ENCODE results near the gene SERPINB5.

SERPINB5 gene

GRCh38 chr18:63468575-63468974, 8.2 kb upstream of the SERPINB5 start:
- no peak for DNase-seq (ENCODE audit: low read depth in 3 of 3)

GRCh38 chr18:63470751-63471150, 6.0 kb upstream of the SERPINB5 start:
- no peak for DNase-seq (ENCODE audit: low read depth in 3 of 3)

DNA sequence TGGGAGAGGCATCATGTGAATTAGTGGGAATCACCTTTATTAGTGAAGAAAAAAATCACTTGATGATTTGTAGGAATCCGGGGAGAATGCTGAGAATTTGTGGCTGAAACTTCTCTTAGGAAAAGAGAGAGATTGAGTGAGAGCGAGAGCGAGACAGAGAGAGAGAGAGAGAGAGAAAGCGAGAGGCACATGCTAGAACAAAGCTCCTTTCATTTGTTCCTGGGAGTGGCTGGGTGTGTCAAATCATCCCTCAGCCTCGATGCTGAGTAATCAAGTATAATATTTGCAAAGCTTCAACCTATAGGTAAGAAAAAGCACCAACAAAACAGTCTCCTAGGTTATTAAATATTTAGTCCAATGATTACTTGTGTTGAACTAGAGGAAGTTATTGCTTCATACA, 4.4 kb upstream of the SERPINB5 start:
- DNase-seq (ENCODE audit: low read depth in 3 of 3), result no peak

DNA sequence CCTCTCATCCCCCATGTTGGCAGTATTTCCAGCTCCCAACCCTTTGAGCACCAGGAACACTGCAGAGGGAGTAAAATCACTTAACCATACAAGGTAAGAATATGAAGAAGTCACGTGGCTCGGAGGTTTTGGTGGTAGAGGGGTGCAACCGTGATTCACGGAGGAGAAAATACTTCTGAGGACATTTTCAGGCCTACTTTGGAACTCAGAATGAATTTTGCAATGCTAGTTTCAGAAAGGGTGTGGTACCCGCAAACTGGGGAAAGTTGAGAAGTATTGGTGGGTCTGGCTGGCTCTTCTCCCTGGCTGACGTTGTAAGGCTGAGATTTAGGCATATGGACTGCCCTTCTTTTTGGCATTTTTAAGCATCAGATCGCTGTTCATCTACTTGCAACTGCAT, 442 bp downstream of the SERPINB5 start:
- no peak for DNase-seq (ENCODE audit: low read depth in 3 of 3)

GRCh38 chr18:63477968-63478367, 1.2 kb downstream of the SERPINB5 start:
- DNase-seq (ENCODE audit: low read depth in 3 of 3), result no peak

GRCh38 chr18:63479826-63480225, 3.1 kb downstream of the SERPINB5 start:
- no peak for DNase-seq (ENCODE audit: low read depth in 3 of 3)

- no peak for DNase-seq (ENCODE audit: low read depth in 3 of 3)
Measured at GRCh38 chr18:63480476-63480875, 3.7 kb downstream of the SERPINB5 start.

DNA sequence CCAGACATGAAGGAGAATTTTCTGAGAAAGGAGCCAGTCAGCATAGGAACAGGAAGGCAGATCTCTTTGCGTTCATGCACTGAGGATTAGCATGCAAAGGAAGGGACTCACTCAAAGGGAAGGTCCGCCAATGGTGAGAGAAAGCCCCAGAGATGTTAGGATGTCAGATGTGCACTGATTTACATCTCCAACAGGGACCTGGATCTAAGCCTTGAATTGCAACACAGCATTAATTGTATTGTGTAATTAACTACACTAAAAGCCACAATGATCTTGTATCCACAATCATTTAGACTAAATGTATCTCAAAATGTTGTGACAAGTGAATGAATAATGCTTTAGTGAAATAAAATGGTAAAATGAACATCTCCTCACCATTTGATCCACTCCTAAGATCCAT, 4.2 kb downstream of the SERPINB5 start:
- no peak for DNase-seq (ENCODE audit: low read depth in 3 of 3)

DNA sequence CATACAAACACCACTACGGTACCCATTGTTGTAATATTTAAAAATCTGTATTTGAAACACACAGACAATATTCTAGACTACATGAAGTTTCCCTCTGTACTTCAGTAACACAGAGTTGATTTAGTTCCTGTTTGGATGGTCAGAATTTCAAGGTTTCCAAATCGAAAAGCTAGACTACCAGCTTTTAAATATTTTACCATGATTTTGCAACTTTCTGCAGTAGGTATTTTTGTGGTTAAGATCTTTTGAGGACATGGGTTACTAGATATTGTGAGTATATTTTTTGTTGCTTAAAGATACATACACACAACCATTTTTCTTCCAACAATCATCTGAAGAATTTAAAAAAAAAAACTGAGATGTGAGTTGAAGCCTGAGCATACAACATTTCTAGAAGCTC, 10.9 kb downstream of the SERPINB5 start:
- no peak for DNase-seq (ENCODE audit: low read depth in 3 of 3)

DNA sequence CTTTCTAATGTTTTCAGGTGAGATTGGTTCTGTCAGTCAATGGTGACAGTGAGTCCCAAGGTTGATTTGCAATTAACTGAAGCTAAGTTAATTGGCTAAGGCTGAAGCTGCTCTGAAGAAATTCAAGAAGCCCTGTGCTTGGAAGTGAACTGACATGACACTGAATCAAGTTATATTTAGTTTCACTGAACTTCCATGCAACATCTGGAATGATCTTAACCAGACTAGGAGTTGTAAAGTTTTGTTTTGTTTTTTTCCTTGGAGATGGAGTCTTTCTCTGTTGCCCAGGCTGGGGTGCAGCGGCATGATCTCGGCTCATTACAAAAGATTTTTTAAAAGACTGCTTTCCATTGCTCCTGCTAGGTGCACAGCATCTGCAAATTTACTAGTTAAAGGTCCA, 11.4 kb downstream of the SERPINB5 start:
- no peak for DNase-seq (ENCODE audit: low read depth in 3 of 3)

DNA sequence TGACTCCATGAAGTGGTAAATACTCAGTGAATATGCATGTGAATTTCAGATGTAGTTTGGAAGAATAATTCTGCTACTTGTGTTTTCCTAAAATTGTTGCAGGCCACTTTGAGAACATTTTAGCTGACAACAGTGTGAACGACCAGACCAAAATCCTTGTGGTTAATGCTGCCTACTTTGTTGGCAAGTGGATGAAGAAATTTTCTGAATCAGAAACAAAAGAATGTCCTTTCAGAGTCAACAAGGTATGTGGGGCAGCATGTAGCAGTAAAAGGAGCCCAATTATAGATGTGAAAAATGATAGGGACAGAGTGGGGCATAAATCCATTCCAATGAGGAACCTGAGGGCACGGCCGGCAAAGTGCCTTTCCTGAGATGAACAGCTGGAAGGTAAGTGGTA, 16.1 kb downstream of the SERPINB5 start:
- DNase-seq (ENCODE audit: low read depth in 3 of 3), result no peak

GRCh38 chr18:63495675-63496074, 18.9 kb downstream of the SERPINB5 start:
- no peak for DNase-seq (ENCODE audit: low read depth in 3 of 3)

- peak in 2 of 3 donors; percentile 8 to 37 for DNase-seq (ENCODE audit: low read depth in 3 of 3)
Measured at GRCh38 chr18:63505566-63506335, 29.0 kb downstream of the SERPINB5 start.

DNA sequence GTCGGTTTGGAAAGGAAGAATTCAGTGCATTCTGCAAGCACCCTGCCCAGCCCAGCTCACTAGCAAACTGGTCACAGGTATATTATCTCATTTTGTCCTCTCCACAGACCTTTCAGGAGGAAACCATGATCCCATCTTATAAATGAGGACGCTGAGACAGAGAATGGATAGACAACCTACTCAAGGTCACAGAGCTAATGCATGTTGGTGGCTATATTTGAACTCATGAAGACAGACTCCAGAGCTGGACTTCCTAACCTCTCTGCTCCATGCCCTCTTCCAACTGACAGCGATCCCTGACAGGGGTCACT, 29.5 kb downstream of the SERPINB5 start:
- no peak for DNase-seq (ENCODE audit: low read depth in 3 of 3)

GRCh38 chr18:63508596-63508995, 31.8 kb downstream of the SERPINB5 start:
- DNase-seq (ENCODE audit: low read depth in 3 of 3), result no peak

DNA sequence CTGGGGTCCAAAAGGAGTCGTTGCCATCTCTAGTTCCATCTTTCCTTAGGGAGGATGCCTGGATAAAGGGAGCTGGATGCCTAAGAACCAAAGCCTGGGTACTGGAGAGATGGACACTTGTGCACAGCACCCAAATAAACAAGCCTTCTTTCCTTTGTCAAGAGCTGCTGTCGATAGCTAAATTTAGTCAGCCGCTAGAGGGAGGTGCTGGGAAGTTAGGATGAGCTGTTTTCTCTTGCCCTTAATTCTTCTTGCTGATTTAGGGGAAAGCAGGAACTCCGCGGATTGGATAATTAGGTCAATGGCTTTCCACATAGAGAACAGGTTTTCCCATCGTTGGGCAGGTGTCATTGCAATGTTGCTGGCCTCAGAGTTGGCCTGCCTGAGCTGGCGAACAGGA, 34.5 kb downstream of the SERPINB5 start:
- DNase-seq (ENCODE audit: low read depth in 3 of 3), result no peak

GRCh38 chr18:63514326-63514725, 37.6 kb downstream of the SERPINB5 start:
- no peak for DNase-seq (ENCODE audit: low read depth in 3 of 3)

GRCh38 chr18:63514888-63515678, 38.3 kb downstream of the SERPINB5 start:
- no peak for DNase-seq (ENCODE audit: low read depth in 3 of 3)

DNA sequence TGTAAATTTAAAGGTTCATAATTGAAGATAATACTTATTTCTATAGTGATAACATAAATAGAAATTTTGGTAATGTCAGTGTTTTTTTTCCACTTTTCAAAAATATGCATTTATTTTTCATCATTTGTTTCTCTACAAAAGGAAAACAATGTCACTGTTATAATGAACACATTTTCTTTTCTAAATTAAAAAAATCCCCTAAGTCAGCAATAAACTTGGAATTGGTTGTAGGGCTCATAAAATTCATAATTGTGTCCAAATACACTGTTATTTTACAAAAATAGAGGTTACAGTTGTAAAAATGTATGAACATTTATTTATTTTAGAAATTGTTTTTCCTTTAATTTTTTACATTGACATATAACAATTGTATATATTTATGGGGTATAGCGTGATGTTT, 39.0 kb downstream of the SERPINB5 start:
- DNase-seq (ENCODE audit: low read depth in 3 of 3), result no peak

DNA sequence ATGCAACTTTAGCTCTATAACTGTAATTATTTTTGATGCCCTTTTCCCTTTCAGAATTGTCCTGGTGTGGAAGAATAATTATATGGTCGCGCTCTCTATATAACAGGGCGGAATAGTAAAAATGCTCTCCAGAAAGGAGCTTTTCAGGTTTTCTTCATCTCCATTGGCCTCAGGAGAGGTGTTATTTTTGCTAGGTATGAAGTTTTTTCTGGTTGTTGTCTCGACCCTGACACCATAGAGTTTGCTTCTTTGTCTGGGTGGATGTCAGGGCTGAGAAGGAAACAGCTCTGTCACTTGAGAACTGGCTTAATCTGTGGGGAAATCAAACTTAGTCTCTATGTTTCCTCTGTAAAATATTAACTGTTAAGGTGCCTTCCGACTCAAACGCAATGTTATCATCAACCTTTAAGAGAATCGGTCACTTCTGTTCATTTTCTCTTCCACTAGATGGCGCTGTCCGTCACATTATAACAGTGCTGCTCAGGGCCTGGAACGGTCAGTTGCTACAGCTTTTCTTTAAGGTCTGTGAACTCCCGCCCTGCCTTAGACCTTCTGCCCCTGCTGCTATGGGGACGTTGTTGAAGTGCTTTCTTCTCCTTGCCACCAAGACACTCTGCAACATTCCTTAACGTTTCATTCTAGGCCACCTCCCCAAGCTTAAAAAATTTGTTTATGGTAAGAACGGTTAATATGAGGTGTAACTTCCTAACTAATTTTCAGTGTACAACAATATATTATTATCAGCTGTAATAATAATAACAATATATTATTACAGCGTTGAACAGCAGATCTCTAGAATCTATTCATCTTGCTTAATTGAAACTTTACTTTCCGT, 41.6 kb downstream of the SERPINB5 start:
- DNase-seq (ENCODE audit: low read depth in 3 of 3), result peak; percentile 10 to 52 (median 51)

DNA sequence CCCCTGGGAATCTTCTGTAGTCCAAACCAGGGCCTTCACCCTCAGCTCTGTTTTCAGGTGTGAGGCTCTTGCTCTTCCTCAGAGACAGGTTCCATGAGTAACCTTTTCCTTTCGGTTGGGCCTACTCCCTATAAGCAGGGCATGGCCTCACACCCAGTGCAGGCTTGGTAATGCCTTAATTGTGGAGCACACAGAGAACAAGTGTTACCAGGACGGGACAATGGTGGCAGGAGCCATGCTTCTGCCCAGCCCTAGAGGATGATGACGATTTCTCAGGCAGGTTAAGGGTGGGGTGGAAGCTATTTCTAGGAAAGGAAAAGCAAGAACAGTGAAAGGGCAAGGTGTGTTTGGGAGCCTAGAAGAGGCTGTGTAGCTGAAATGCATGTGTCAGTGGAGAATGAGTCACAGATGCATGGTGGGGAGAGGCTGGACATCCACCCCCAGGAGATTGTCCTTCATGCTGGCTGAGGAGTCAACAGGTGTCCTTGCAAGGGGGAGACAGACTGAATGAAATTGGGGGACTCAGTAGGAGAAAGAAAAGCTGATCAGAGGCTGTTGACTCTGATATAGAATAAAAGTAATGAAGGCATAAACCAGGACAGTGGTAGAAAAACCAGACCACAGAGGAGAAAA, 43.4 kb downstream of the SERPINB5 start:
- no peak for DNase-seq (ENCODE audit: low read depth in 3 of 3)

- DNase-seq (ENCODE audit: low read depth in 3 of 3), result no peak
Measured at GRCh38 chr18:63523660-63524059, 46.9 kb downstream of the SERPINB5 start.

Data from stimulated activated CD4-positive, alpha-beta T cell treated with anti-CD3 and anti-CD28 coated beads, TNF-alpha, amount 100 ng/mL, for 48 hours (primary cell).